GM18870 (cell line): ENCODE data around the gene GRB2.

Source experiments
- ATAC-seq: cut with Tn5 transposase; IDR thresholded peaks from one replicate; pipeline ENCODE4 v1.9.1; 2021; ENCODE audit warnings: moderate library complexity; ENCODE audit not compliant: unreplicated experiment

The GRB2 gene

DNA sequence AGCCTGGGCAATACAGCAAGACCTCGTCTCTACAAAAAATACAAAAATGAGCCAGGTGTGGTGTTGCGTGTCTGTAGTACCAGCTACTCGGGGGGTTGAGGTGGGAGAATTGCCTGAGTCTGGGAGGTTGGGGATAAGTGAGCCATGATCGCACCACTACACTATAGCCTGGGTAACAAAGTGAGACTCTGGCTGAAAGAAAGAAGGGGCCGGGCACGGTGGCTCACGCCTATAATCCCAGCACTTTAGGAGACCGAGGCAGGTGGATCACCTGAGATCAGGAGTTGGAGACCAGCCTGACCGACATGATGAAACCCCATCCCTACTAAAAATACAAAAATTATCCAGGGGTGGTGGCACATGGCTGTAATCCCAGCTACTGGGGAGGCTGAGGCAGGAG is 10.5 kb upstream of the GRB2 start:
- ATAC-seq: no peak

DNA sequence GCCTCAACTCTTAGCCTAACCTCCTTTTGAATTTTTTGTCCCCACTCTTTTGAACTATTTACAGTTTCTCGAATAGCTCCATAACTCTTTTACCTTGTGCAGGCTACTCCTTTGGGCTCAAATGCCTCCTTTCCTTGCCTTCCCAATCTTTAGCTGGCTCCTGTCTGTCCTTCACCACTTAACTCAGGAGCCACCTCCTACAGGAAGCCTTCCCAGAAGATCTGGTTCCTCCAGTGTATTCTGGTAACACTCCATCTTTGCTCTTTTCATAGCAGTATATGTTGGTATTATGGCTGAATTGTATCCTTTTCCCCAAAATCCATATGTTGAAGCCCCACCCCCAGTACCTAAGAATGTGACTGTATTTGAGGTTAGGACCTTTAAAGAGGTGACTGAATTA is 9.0 kb upstream of the GRB2 start:
- ATAC-seq: no peak

DNA sequence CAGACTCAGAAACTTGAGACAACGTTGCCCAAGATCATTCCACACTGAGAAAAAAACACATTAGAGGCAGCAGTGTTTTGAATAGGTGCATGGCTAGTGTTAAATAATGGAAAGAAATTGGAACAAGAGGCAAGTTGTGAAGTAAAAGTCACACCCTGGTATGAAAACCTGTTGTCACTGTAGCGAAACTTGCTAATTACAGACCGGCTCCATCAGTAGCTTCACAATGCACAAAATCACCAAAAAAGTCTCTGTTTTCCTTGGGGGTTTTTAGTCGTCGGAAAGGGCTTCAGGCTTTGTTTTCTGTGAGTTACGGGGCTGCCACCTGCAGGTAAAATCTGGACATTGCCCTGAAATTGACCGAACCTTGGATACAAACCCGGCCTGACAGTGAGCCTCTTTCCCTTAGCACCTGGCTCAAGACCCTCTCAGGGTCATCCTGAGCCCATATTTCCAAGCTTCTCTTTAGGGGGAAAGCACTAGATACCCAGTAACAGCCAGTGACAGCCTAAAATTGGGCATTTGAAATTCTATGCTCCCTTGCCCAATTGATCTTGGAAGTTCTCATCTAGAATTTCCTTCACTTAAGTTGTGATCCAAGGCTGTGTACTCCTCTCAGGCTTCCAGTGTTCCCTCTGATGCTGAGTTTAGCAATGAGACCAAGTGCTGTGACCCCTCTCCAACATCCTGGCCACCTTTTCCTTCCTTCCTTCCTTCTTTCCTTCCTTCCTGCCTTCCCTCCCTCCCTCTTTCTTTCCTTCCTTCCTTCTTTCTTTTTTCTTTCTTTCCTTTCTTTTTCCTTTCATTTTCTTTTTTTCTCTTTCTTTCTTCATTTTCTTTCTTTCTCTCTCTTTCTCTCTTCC is 7.2 kb upstream of the GRB2 start:
- ATAC-seq: no peak

DNA sequence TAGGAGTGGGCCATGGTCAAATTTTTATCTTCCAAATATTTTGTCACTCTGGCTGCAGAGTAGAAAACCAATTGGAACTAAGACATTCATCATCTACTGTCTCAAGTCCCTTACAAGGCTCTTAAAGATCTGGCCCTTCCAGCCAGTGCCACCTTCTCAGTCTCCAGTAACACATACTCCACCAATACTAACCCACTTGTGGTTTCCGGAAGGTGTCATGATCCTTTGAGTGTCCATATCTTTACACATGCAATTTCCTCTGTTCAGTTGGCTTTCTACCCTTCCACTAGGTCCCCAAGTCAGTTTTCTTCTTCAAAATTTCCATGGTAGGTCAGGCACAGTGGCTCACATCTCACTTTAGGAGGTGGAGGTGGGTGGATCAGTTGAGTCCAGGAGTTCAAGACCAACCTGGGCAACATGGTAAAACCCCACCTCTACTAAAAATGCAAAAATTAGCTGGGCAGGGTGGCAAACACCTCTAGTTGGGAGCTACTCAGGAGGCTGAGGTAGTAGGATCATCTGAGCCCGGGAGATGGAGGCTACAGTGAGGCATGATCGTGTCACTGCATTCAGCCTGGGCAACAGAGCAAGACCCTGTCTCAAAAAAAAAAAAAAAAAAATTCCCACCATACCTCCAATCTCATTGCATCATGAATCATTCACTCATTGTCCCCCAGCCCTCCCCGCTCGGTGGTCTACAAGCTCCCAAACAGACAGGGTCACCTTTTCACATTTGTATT is 6.0 kb upstream of the GRB2 start:
- no peak for ATAC-seq

DNA sequence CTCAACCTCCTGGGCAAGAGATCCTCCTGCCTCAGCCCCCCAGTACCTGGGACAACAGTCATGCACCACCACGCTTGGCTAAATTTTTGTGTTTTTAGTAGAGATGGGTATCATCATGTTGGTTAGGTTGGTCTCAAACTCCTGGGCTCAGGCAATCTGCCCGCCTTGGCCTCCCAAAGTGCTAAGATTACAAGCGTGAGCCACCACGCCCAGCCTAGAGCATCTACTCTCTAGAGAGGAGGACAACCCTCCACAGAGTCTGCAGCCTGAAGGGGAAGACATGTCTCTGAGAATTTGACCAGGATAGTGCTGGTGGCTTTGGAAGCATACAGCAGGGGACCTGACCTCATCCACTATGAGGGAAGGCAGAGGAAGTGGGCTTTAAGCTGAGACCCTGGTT is 4.7 kb upstream of the GRB2 start:
- ATAC-seq: no peak

DNA sequence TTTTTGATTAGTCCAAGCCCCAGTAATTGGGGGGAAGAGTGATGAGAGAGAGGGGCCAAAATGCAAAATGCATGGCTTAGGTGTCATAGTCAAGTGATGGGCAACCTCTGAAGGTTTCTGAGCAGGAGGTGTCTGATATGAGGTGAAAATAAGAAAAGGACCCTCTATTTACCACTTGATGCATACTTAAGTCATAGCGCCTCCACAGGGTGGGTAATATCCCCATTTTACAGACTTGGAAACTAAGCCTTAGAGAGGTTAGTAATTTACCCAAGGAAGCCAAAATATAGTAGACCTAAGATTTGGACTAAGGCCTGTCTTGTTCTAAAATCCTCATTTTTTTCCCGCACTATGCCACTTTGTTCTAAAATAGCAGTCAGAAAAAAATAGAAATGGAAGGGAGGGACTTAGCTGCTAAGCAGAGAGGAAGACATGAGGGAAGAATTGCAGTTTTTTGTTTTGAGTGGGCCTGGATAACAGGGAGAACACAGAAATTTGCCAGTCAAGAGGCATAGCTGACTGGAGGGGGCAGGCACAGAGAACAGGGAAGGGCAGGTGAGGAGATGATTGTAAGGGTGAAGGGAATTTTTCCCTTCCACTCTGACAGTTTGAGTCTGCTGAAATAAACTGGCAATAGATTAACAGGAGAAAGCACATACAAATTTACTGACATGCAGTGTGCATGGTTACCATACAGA is 2.3 kb upstream of the GRB2 start:
- no peak for ATAC-seq

DNA sequence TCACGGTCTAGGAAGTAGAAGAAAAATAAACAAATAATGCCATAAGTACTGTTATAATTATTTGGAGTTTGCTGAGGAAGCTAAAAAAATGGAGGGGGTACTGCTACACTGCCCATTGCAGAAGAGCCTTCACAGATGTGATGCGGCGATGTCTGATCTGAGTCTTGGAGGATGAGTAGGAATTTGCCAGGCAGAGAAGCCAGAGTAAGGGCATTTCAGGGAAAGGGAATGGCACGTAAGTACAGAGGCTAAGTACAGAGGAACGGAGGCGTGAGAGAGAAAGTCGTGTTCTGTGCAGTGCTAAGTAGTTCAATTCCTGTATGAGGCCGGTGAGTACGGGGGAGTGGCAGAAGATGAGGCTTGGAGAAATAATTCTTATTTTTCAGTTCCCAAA is 741 bp upstream of the GRB2 start:
- no peak for ATAC-seq

DNA sequence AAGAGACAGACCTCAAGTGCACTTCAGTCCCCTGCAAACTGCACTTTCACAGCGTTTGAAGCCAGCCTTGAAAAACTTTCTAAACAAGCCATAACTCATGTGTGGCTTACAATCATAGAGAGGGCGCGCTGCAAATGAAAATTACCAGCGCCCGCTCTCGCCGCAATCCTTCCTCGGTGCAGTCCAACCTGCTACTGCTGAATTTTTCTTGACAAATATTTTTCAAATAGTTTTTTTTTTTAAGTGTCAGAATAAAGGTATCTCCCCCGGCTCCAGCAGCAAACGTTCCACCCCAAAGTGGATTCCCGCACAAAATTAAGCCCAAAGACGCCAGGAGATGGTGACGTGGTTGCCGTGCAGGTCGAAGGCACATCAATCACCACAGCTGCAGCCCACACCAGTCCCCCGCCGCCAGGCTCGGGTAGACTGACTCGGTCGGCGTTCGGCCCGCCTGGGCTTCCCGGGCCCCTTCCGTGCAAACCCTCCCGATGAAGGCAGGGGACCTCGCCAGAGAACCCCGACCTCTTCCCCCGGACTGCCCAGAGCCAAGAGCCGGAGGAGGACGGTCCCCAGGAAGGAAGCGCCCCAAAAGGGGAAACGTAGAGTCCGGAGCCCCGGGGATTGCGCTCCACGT is 630 bp downstream of the GRB2 start:
- ATAC-seq: peak; percentile 14

DNA sequence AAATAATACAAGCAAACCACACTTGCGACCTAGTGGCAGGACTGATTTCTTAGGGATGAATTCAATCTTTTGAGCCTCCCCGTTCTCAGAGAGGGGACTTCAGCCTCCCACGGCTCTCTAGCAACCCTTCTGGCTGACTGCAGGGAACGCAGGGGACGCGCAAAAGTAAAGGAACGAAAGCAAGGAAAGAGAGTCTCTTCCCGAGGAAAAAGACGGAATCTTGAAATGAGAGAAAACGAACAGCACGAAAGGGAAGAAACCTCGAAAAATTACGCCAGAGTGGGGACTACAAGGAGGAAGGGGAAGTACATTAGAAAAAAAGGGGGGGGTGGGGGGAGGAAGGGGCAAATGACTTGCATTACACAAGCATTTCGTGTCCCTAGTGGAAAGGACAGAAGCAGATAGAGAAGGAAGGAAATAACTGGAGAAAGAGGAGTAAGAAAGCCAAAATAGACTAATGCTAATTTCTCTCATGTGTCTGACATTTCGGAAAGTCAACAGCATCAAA is 1.2 kb downstream of the GRB2 start:
- no peak for ATAC-seq

DNA sequence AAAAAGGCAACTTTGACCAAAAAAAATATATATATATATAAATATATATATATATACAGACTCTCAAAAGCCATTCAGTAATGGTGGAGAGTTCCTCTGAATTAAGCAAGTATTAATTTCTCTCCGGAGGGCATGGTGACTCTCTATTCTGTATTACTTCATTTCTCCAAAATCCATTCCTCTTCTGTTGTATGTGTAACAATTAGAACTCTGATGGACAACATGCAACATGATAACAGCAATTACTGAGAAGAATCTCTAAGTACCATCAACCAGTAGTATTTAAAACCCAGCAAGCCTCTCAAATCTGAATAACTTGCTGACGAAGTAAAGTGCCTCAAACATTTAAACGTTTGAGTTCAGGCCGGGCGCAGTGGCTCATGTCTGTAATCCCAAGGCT is 2.3 kb downstream of the GRB2 start:
- no peak for ATAC-seq

DNA sequence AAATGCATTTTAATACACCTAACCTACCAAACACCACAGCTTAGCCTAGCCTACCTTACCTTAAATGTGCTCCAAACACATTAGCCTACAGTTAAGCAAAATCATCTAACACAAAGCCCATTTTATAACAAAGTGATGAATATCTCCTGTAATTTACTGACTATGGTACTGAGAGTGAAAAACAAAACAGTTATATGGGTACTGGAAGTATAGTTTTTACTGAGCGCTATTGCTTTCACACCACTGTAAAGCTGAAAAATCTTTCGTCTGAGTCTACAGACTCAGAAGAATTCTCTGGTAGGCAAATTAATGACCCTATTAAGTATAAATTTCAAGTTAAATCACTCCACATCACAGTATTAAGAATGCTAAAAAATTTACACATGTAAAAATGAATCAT is 3.5 kb downstream of the GRB2 start:
- no peak for ATAC-seq

DNA sequence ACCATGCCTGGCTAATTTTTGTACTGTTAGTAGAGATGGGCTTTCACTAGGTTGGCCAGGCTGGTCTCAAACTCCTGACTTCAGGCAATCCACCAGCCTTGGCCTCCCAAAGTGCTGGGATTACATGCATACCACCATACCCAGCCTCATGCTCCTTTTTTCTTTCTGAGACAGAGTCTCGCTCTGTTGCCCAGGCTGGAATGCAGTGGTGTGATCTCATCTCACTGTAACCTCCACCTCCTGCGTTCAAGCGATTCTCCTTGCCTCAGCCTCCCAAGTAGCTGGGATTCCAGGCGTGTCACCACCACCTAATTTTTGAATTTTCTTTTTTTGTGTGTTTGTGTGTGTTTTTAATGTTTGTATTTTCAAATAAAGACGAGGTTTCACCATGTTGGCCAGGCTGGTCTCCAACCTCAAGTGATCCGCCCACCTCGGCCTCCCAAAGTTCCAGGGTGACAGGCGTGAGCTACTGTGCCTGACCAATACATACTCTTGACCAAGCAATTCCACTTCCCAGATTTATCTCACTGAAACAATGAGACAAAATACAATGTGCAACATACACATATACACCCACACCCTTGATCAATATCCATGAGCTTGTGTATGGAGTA is 5.0 kb downstream of the GRB2 start:
- ATAC-seq: no peak

DNA sequence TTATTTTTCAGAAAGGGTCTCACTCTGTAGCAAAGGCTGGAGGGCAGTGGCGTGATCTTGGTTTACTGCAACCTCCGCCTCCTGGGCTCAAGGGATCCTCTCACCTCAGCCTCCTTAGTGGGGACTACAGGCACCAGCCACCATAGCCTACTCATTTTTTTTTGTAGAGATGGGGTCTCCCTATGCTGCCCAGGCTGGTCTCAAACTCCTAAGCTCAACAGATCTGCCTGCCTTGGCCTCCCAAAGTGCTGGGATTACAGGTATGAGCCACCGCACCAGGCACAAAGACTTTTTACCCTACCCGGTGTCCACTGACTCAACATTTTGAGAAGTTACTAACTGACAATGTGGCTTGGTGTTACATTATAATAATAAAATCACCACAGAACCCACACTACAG is 7.2 kb downstream of the GRB2 start:
- ATAC-seq: no peak

DNA sequence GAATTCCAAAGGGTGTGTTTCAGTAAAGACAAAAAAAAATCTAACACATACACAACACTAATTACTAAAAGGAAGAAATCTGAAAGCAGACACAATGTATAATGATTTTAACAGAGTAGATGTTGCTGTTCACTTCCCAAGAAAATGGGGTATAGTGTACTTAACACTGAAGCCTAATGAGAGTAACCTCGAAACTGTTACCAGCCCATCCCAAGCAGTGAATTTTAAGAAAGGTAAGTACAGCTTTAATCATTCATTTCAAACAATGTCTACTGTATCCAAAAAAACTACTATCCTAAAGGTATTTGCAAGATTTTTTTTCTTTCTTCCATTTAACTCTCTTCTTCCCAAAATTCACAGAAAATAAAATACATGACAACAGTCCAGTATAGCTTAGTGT is 8.3 kb downstream of the GRB2 start:
- ATAC-seq: no peak

DNA sequence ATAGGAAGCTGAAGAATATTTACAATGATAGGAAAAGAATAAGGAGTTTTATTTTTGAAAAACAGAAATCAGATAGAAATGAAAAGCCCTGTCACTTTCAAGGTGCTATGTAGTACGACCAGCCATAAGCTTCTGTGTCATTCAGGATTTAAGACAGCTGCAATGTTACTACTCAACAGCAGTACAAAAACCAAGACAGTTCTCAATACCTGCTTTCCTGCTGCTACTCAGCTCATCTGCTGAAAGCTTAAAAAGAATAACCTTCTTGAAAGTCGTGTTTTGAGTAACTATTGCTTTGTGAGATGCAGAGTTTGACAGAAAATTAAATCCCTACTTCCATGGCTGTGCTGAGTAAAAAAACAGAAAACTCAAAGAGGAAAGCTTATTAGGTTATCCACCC is 8.7 kb downstream of the GRB2 start:
- no peak for ATAC-seq

DNA sequence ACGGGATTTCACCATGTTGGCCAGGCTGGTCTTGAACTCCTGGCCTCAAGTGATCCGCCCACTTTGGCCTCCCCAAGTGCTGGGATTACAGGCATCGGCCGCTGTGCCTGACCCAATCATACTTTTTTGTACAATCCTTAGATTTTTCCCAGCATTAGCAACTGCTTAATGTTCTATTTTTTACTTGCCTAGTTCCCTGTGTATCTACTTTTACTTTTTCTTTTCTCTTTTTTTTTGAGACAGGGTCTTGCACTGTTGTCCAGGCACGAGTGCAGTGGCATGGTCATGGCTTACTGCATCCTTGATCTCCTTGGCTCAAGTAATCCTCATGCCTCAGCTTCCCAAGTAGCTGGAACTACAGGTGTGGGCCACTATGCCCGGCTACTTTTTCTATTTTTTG is 9.5 kb downstream of the GRB2 start:
- ATAC-seq: no peak

DNA sequence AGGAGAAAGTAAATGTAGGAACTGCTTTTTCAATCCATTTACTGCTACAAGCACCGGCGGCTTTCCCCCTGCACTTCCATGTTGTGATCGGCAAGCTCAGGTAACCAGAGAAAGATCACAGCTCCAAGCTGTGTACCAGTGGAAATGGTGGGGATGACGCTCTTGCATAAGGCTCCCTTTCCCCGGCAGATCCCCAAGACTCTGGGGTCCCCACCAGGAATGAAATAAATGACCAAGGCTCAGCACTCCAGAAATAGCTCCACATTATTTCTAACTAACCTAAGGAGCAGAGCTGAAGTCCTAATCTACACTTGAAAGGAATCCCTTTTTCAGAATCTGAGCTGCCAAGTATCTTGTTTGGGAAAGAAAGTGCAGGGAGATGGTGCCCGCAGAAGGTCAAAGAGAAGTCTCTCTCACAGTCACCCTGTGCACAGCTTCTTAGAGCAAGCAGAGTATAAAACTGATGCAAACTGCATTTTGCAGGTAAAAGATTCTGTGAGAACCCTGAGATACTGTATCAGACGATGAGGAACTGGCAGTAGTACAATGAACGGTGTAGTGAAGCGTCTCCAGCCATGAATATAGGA is 11.1 kb downstream of the GRB2 start:
- no peak for ATAC-seq

DNA sequence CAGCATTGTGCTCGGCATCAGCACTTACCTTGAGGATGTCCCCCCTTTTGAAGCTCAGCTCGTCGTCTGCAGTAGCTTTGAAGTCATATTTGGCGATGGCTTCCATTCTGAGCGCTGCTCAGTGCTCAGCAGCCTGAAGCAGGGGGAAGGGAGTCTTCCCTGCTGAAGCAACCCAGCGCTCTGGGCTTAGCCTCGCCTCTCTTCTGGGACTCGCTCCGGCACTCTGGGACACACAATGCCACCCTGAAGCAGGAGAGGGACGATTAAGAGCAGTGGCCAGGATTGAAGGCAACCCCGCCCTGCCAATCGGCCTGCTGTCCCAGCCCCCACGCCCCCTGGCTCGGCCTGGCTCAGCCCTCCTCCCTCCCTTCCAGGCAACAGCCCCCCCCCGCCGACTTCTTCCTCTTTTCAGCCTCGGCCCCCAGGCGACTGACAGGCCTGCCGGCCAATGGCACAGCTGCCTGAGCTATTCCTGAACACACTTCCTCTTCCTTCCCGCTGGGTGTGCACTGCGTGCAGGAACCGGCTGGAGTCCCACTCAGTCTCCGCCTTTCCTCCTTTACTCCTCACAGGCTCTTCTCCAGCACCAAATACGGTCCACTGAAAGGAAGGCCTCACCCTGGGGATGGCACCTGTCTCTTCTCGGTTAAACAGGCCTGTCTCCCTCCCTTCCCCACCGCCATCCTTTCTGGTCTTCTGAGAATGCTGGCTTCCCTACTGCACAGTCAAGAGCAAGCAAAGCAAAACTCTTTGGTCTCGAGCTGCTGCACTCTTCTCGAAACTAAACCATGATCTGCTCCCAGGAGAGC is 11.8 kb downstream of the GRB2 start:
- peak; percentile 52 for ATAC-seq

DNA sequence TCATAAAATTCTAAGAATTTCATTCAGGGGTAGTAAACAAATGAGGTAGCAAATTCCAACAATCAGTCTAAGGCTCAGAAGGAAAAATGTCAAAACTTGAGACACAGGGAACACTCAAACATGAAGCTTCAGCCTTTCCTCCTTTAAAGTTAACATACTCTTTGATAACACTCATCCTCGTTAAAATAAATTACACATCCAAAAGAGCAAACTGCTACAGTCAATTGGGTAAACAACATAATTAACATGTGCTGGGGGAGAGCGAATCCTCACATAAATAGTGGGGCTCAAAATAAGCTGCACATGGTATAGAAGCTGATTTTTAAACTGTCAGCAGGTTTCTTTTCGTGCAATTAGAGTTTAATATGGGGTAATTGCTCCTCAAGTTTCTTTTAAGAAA is 12.9 kb downstream of the GRB2 start:
- ATAC-seq: no peak

DNA sequence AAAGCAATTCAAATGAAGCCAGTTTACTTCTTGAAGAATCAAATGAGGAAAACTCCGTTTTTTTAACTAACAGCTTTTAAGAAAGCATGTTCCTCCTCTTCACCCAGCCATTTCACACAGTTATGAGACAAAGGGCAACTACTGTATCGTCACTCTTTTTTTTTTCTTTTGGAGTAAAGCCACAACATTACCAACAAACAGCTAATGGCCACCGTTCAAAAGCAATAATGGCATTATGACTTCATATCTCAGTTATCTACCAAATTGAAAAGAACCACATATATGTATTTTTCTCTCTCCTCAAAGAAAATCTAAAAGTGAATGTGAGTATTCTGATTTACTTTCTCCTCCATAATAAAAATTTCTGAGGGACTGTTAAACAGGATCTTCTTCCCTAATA is 14.5 kb downstream of the GRB2 start:
- no peak for ATAC-seq
